IPS-11a (cell line): ENCODE results near the gene VPS54.

Experiments
- H3K4me3 ChIP-seq: one replicate; pipeline ENCODE4 v1.5.1; 2013; ENCODE audit warnings: low read depth, low read length, control low read depth

The VPS54 gene

GRCh38 chr2:63846487-63846886 is 172.7 kb downstream of the VPS54 start:
- no peak overlapping the region for H3K4me3 ChIP-seq

DNA sequence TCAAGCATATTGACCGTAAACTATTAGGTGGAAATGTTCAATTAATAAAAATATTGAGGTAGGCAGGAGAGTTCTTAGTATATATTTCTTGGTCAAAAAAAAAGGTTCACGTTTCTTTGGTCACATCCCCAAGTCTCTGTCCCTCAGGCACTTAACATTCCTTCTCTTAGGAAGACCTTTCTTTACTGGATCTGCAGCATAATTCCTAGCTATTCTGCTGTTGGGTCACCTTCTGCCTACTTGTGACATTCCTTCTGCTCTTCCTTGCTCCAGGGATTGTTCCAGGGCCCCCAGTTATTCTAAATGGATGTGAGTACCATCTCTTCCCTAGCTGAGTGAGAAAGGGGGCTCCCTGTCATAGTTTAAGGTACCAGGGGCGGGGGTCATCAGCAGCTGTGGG is 173.4 kb downstream of the VPS54 start:
- peak overlapping the region; percentile 99 for H3K4me3 ChIP-seq

GRCh38 chr2:63844616-63845015 is 174.6 kb downstream of the VPS54 start:
- peak overlapping the region; percentile 99 for H3K4me3 ChIP-seq

- peak overlapping the region; percentile 99 for H3K4me3 ChIP-seq
These were observed 175.4 kb downstream of the VPS54 start for GRCh38 chr2:63843791-63844190.

DNA sequence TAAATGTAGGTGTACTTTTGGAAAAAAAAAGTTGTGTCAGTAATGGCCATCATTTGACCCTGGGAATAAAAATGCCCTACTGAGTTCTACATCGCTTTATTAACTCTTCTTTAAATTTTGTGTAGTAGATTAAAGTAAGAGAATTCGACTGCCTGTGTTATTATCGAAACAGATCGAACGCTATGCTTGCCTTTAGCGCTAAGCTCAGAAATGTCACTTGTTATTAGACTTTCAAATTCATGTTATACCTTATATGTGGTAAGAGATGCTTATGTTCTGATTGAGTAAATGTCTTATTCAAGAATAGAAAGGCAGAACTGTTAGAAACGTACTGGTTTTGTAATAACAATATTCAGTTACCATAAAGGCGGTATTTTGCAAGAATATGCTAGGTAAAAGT is 176.1 kb downstream of the VPS54 start:
- H3K4me3 ChIP-seq = peak overlapping the region; percentile 99

DNA sequence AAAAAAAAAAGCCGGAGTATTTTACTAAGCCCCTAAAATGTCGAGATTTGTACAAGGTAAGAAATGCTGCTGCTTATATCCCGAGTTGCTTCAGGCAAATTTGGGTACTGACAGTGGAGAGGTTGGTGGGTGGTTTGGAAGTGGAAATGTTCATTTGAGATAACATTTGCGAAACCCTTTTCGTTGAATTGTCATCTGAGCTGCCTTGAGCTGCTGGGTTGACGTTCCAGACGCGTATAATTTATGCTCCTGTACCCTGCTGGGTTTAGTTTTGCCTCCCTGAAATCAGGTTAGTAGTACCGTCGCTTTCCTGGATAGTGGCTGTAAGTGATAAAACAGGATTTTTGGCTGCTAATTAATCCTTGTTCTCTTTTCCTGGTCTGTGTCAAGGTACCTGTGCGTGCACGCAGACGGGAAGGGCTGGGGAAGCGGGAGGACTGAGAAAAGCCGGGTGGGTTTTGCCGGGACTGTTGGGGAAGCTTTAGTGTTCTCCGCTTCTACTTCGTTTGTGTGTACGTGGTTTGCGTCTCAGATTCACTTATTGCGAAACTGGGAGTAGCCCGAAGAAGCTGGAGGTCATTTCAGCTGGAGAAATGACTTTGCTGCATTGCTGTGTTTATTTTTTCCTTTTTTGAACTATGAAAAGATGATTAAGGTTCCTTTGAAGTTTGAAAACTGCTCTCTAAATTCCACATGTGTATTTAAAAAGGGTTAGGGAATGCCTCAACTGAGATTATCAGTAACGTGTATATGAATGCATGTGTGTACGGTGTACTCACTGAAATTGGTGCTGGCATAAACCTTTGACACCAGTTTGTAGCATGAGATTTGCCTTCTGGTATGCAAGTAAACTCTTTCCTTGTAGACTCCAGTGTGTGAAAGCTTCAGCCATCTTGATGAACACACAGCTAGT is 176.8 kb downstream of the VPS54 start:
- peak overlapping the region; percentile 99 for H3K4me3 ChIP-seq
